HEK293 (cell line): ENCODE results near the gene ARHGAP6.

Source experiments
- CTCF ChIA-PET: fragments of 350-600 bp; formaldehyde crosslinking; extraction: SDS; loops from one replicate; lab custom pipeline; 2021; ENCODE audit warnings: antibody characterized with exemption; lab: Yijun Ruan, JAX
- POLR2A ChIA-PET: fragments of 300-600 bp; formaldehyde crosslinking; extraction: SDS; loops from one replicate; lab custom pipeline; 2020; ENCODE audit warnings: antibody characterized with exemption, inconsistent platforms; lab: Yijun Ruan, JAX
- H3K27ac ChIP-seq: fragments of 200-500 bp; sonication (Bioruptor generic); 2 replicates; pipeline ENCODE4 v1.5.1; 2014; ENCODE audit warnings: low read depth, low read length, control low read depth, inconsistent platforms; ENCODE audit errors: extremely low read depth
- H3K36me3 ChIP-seq, 2 experiments: fragments of 200-500 bp in 1 of 2; sonication (Bioruptor generic) in 1 of 2; 1 replicate in 1 of 2; 2 replicates in 1 of 2; pipeline ENCODE4 v1.5.1; 2014 to 2017; ENCODE audit warnings: inconsistent platforms in 2 of 2, low read length in 2 of 2; ENCODE audit not compliant: control insufficient read depth in 2 of 2, insufficient read depth in 1 of 2
- H3K4me1 ChIP-seq: fragments of 200-500 bp; sonication (Bioruptor generic); 2 replicates; pipeline ENCODE4 v1.5.1; 2014; ENCODE audit warnings: mild to moderate bottlenecking, low read length, inconsistent platforms; ENCODE audit not compliant: control insufficient read depth, insufficient read depth
- H3K4me3 ChIP-seq: 2 replicates; pipeline ENCODE4 v1.5.1; 2011; ENCODE audit warnings: low read depth, mild to moderate bottlenecking, control low read depth, low read length, moderate library complexity
- H3K9me3 ChIP-seq: fragments of 200-500 bp; sonication (Bioruptor generic); 2 replicates; pipeline ENCODE4 v1.5.1; 2014; ENCODE audit warnings: low read depth, low read length, inconsistent platforms; ENCODE audit not compliant: control insufficient read depth, insufficient read depth
- HIC1 ChIP-seq: fragments of 450-650 bp; formaldehyde crosslinking; IDR thresholded peaks from 2 replicates; pipeline ENCODE4 v1.5.1; 2016; ENCODE audit warnings: missing biosample characterization, missing genetic modification characterization
- KLF8 ChIP-seq: fragments of 450-650 bp; formaldehyde crosslinking; IDR thresholded peaks from 2 replicates; pipeline ENCODE4 v1.5.1; 2016; ENCODE audit warnings: missing biosample characterization, missing genetic modification characterization
- MYNN ChIP-seq: fragments of 450-650 bp; formaldehyde crosslinking; IDR thresholded peaks from 2 replicates; pipeline ENCODE4 v1.5.1; 2016; ENCODE audit warnings: missing biosample characterization, missing genetic modification characterization, borderline replicate concordance
- MZF1 ChIP-seq: fragments of 450-650 bp; formaldehyde crosslinking; IDR thresholded peaks from 2 replicates; pipeline ENCODE4 v1.5.1; 2017; ENCODE audit warnings: missing biosample characterization, missing genetic modification characterization, borderline replicate concordance
- PRDM1 ChIP-seq: fragments of 450-650 bp; formaldehyde crosslinking; IDR thresholded peaks from 2 replicates; pipeline ENCODE4; 2016; ENCODE audit warnings: missing biosample characterization, missing genetic modification characterization
- RBAK ChIP-seq: fragments of 450-650 bp; formaldehyde crosslinking; IDR thresholded peaks from 2 replicates; pipeline ENCODE4 v1.5.1; 2016; ENCODE audit warnings: missing biosample characterization, missing genetic modification characterization
- SALL2 ChIP-seq: fragments of 450-650 bp; formaldehyde crosslinking; IDR thresholded peaks from 2 replicates; pipeline ENCODE4 v1.5.0; 2017; ENCODE audit warnings: missing biosample characterization, mild to moderate bottlenecking, missing genetic modification characterization, borderline replicate concordance
- SP7 ChIP-seq: fragments of 450-650 bp; formaldehyde crosslinking; IDR thresholded peaks from 2 replicates; pipeline ENCODE4 v1.5.1; 2016; ENCODE audit warnings: missing biosample characterization, missing genetic modification characterization
- ZBTB6 ChIP-seq: fragments of 450-650 bp; formaldehyde crosslinking; IDR thresholded peaks from 2 replicates; pipeline ENCODE4 v1.5.1; 2017; ENCODE audit warnings: missing biosample characterization, missing genetic modification characterization
- ZFP3 ChIP-seq: fragments of 450-650 bp; formaldehyde crosslinking; IDR thresholded peaks from 2 replicates; pipeline ENCODE4 v1.5.1; 2016; ENCODE audit warnings: low read depth, missing biosample characterization, missing genetic modification characterization
- ZNF114 ChIP-seq: fragments of 450-650 bp; formaldehyde crosslinking; IDR thresholded peaks from 2 replicates; pipeline ENCODE4 v1.5.0; 2017; ENCODE audit warnings: missing biosample characterization, missing genetic modification characterization
- ZNF211 ChIP-seq: fragments of 450-650 bp; formaldehyde crosslinking; IDR thresholded peaks from 2 replicates; pipeline ENCODE4 v1.5.1; 2016; ENCODE audit warnings: low read depth, missing biosample characterization, missing genetic modification characterization
- ZNF239 ChIP-seq: fragments of 450-650 bp; formaldehyde crosslinking; IDR thresholded peaks from 2 replicates; pipeline ENCODE4 v1.5.1; 2016; ENCODE audit warnings: missing biosample characterization, missing genetic modification characterization
- ZNF266 ChIP-seq: fragments of 450-650 bp; formaldehyde crosslinking; IDR thresholded peaks from 2 replicates; pipeline ENCODE4 v1.5.1; 2016; ENCODE audit warnings: missing biosample characterization, missing genetic modification characterization, low read depth
- ZNF433 ChIP-seq: fragments of 450-650 bp; formaldehyde crosslinking; IDR thresholded peaks from 2 replicates; pipeline ENCODE4 v1.5.1; 2016; ENCODE audit warnings: missing biosample characterization, missing genetic modification characterization, low read depth
- ZNF518A ChIP-seq: fragments of 450-650 bp; formaldehyde crosslinking; conservative IDR thresholded peaks from 2 replicates; pipeline ENCODE4 v1.5.1; 2016; ENCODE audit warnings: low read depth, missing biosample characterization, missing genetic modification characterization
- ZNF544 ChIP-seq: fragments of 450-650 bp; formaldehyde crosslinking; IDR thresholded peaks from 2 replicates; pipeline ENCODE4 v1.5.0; 2017; ENCODE audit warnings: missing biosample characterization, missing genetic modification characterization
- ZNF596 ChIP-seq: fragments of 450-650 bp; IDR thresholded peaks from 2 replicates; pipeline ENCODE4 v1.5.0; 2018; ENCODE audit warnings: missing biosample characterization, mild to moderate bottlenecking, missing genetic modification characterization, moderate library complexity
- ZNF660 ChIP-seq: fragments of 450-650 bp; IDR thresholded peaks from 2 replicates; pipeline ENCODE4 v1.5.1; 2018; ENCODE audit warnings: missing biosample characterization, mild to moderate bottlenecking, missing genetic modification characterization
- ZNF747 ChIP-seq: fragments of 450-650 bp; formaldehyde crosslinking; IDR thresholded peaks from 2 replicates; pipeline ENCODE4 v1.5.1; 2016; ENCODE audit warnings: missing biosample characterization, missing genetic modification characterization
- ZSCAN30 ChIP-seq: fragments of 450-650 bp; IDR thresholded peaks from 2 replicates; pipeline ENCODE4 v1.5.1; 2018; ENCODE audit warnings: missing biosample characterization, mild to moderate bottlenecking, missing genetic modification characterization, moderate library complexity
- TF ChIP-seq, protein P1 (sequence below): fragments of 450-650 bp; formaldehyde crosslinking; IDR thresholded peaks from 2 replicates; pipeline ENCODE4 v1.5.1; 2016; ENCODE audit warnings: missing biosample characterization, missing genetic modification characterization
- TF ChIP-seq, protein P2 (sequence below): fragments of 450-650 bp; formaldehyde crosslinking; IDR thresholded peaks from 2 replicates; pipeline ENCODE4 v1.5.1; 2016; ENCODE audit warnings: missing biosample characterization, missing genetic modification characterization, borderline replicate concordance

The ARHGAP6 gene

GRCh38 chrX:11678158-11678557 is 12.4 kb upstream of the ARHGAP6 start:
- TF ChIP-seq SALL2 (tag by site-specific recombination) (no peak), MYNN (tag by site-specific recombination) (no peak), ZBTB6 (no peak), ZNF266 (tag by site-specific recombination) (no peak), HIC1 (tag by site-specific recombination) (no peak), ZNF747 (tag by site-specific recombination) (no peak), ZNF660 (tag by site-specific recombination) (no peak), RBAK (tag by site-specific recombination) (no peak)
- TF ChIP-seq, protein P1, sequence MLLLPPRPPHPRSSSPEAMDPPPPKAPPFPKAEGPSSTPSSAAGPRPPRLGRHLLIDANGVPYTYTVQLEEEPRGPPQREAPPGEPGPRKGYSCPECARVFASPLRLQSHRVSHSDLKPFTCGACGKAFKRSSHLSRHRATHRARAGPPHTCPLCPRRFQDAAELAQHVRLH (tag by site-specific recombination): no peak
- POLR2A ChIA-PET: no interaction called here
- CTCF ChIA-PET: interaction anchor here (0.9 to 1.9 kb wide), 2 partner anchors 19 to 25 kb away, joined by 3 to 4 read pairs; no protein-coding TSS in a partner anchor

DNA sequence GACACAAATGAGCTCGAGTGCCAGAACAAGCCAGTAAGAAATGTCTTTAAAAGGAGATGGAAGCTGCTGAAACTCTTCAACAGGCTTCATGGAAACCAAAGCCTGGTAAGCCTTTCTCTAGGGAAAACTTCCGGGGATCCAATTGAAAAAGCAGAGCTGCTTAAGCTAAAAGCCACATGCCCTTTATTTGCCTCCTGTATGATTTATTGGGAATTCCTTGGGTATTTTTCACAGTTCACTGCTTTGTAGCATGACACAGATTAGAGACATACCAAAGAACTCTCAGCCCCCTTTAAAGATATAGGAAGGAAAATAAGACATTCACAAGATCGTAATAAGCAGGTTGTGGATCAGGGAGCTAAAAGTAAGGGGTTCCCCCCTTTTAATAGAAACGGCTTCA is 6.5 kb upstream of the ARHGAP6 start:
- ChIA-PET CTCF (no interaction called here), POLR2A (no interaction called here)
- Histone ChIP-seq H3K36me3 (no peaks in the 10 kb centered on the region), H3K4me1 (no peaks in the 10 kb centered on the region), H3K4me3 (no peak overlapping the region), H3K27ac (no peak overlapping the region), H3K9me3 (no peaks in the 10 kb centered on the region)
- TF ChIP-seq ZNF239 (tag by site-specific recombination): no peak

More at GRCh38 chrX:11678158-11678557, 12.4 kb upstream of the ARHGAP6 start:
- Histone ChIP-seq H3K4me3 (no peak overlapping the region), H3K27ac (no peak overlapping the region), H3K36me3 (no peaks in the 10 kb centered on the region), H3K9me3 (no peaks in the 10 kb centered on the region), H3K4me1 (no peaks in the 10 kb centered on the region)

DNA sequence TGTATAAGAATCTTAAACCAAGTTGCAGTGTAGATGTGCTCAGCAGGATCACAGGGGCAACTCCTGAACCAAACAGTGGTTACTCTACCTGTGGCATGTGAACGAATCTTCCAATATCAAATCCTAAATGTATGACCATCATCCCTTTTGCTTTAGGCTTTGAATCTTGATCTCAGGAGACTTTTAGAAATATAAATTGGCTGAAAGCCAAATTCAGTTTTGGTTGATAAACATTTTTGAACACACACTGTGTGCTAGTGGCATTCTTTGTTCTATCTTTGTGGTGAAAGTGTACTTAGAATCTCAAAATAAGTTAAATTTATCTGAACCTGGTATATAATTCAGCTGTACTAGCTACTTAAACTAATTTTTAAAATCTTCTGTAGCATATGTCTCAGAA is 4.6 kb upstream of the ARHGAP6 start:
- H3K4me3 ChIP-seq: no peak overlapping the region
- H3K4me1 ChIP-seq: no peaks in the 10 kb centered on the region
- no peak overlapping the region for H3K27ac ChIP-seq
- no peaks in the 10 kb centered on the region for H3K9me3 ChIP-seq
- CTCF ChIA-PET: interaction anchor here (1.6 kb wide), 1 partner anchor 54 kb away, joined by 4 read pairs; no protein-coding TSS in a partner anchor
- POLR2A ChIA-PET: no interaction called here
- H3K36me3 ChIP-seq: no peaks in the 10 kb centered on the region
- TF ChIP-seq ZNF544: no peak
- no peak for TF ChIP-seq KLF8 (tag by site-specific recombination)
- no peak for TF ChIP-seq ZNF596
- no peak for TF ChIP-seq ZNF433 (tag by site-specific recombination)
- no peak for TF ChIP-seq ZNF518A (tag by site-specific recombination)
- TF ChIP-seq ZFP3 (tag by site-specific recombination): no peak
- no peak for TF ChIP-seq ZSCAN30 (tag by site-specific recombination)
- TF ChIP-seq SP7 (tag by site-specific recombination): no peak
- TF ChIP-seq PRDM1 (tag by site-specific recombination): no peak
- TF ChIP-seq ZNF114: no peak
- TF ChIP-seq, protein P2, sequence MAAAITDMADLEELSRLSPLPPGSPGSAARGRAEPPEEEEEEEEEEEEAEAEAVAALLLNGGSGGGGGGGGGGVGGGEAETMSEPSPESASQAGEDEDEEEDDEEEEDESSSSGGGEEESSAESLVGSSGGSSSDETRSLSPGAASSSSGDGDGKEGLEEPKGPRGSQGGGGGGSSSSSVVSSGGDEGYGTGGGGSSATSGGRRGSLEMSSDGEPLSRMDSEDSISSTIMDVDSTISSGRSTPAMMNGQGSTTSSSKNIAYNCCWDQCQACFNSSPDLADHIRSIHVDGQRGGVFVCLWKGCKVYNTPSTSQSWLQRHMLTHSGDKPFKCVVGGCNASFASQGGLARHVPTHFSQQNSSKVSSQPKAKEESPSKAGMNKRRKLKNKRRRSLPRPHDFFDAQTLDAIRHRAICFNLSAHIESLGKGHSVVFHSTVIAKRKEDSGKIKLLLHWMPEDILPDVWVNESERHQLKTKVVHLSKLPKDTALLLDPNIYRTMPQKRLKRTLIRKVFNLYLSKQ (tag by site-specific recombination): no peak
- no peak for TF ChIP-seq MZF1 (tag by site-specific recombination)
- no peak for TF ChIP-seq ZNF211 (tag by site-specific recombination)
